GM19467 (cell line): ENCODE results near the gene ZNF224.

Source experiments
- ATAC-seq: cut with Tn5 transposase; IDR thresholded peaks from one replicate; pipeline ENCODE4 v1.9.1; 2021; ENCODE audit warnings: mild to moderate bottlenecking, moderate library complexity; ENCODE audit not compliant: unreplicated experiment

ZNF224 gene

GRCh38 chr19:44093931-44094765, at the start of gene ZNF224:
ZNF224 (plus strand) TSS chr19:44094361; CDS start chr19:44097874, 3,513 bp downstream.
- ATAC-seq: peak; percentile 75

GRCh38 chr19:44050740-44051649, 43.2 kb upstream of the ZNF224 start:
- ATAC-seq: peak; percentile 12

DNA sequence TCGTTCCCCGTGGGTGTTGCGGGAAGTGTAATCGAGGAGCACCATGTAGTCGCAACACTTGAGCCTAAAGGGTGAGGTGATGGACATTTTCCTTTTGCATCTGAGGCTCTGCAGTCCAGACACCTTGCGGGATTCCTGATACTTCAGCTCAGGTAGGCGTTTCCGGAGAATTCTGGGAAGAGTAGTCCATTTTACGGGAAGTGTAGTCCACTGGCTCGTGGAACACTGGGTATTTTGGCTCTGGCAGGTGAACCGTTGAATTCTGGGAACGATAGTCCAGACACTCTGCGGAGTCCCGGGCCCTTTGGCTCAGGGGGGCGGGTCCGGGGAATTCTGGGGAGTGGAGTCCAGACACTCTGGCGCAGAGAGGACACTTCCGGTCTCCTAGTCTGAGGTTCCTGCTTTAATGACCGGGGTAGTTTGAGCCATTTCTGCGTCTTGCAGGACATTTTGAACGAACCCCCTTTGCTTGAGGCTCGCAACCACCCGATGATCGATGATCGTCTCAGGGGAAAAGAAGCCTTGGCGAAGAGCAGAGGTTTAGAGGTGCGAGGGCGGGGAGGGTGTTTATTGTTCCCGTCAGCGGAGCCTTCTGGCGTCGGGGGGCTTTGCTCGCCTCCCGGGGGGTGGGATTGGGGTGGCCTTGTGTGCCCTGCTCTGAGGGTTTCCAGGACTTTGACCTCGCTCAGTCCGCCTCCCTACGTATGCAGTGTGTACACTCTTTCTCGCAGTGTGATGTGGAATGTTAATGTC, 42.3 kb upstream of the ZNF224 start, which contains the start of gene ZNF223:
Gene ZNF223, plus strand, starts transcription at position 387 of the 753 bp plus-strand sequence. CDS start 3,141 bp downstream, outside the sequence.
- peak; percentile 75 for ATAC-seq

- ATAC-seq: no peak
Measured at GRCh38 chr19:44055870-44056269, 38.3 kb upstream of the ZNF224 start.

DNA sequence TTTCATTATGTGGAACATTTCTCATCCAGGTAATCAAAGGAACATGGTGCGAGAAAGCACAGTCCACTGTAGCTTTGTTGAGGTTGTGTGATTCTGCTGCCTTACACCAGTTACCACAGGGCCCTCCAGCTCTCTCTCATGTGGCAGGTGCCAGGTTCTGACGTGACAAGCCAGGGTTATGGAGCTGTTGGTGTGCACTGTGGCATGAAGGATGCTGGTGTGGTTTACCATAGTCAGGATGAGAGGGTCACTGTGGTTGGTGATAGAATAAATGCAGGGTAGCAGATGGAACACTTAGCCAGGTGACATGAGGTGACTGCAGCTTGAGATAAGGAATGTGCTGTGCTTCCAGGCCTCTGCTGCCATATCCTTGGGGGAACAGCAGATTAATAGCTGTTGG, 34.9 kb upstream of the ZNF224 start:
- no peak for ATAC-seq

DNA sequence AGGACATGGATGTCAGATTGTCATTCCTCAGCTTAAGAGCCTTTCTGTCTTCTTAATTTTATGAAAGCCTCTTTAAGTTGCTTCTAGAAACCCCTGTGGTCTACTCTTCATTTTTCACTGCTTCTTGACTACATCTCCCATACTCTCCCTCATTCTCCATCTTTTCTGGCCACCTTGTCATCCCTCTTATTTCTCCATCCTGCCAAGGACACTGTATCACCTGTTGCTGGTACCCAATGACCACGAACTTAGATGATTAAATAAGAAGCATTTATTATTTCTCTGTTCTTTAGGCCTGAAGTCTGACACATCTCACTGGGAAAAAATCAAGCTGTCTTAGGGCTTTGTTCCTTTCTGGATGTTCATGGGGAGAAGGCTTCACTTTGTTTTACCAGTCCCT, 33.1 kb upstream of the ZNF224 start:
- no peak for ATAC-seq

- ATAC-seq: no peak
Measured at GRCh38 chr19:44066305-44066704, 27.9 kb upstream of the ZNF224 start.

- ATAC-seq: no peak
Measured at GRCh38 chr19:44069415-44069814, 24.7 kb upstream of the ZNF224 start.

- ATAC-seq: peak; percentile 94
Measured at GRCh38 chr19:44071824-44072542, 22.2 kb upstream of the ZNF224 start, which contains the start of gene ZNF284. ZNF284 (plus strand) TSS chr19:44072159; CDS start chr19:44076390, 4,231 bp downstream.

GRCh38 chr19:44072543-44073401, 21.4 kb upstream of the ZNF224 start:
- ATAC-seq: peak; percentile 16

DNA sequence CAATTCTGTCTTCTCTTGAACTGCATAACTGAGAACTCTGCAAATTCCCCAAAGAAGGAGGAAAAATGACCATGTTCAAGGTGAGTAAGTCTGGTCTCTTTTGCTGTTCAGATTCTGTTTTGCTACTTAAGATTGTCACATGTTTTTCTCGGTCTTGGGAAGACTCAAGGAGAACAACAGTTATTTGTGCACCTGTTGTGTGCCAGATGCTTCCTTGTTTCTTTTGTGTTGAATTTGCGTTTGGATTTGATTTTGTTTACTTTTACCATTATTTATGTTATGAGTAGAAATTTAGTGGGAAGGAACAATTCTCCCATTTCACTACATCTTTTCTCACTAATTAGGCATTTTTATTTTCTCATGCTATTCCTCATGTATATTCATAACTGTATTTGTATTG, 17.8 kb upstream of the ZNF224 start:
- no peak for ATAC-seq

- no peak for ATAC-seq
Measured at GRCh38 chr19:44092108-44092507, 2.1 kb upstream of the ZNF224 start.

- no peak for ATAC-seq
Measured at GRCh38 chr19:44107751-44108150, 13.6 kb downstream of the ZNF224 start.

GRCh38 chr19:44109458-44109857, 15.3 kb downstream of the ZNF224 start:
- no peak for ATAC-seq

DNA sequence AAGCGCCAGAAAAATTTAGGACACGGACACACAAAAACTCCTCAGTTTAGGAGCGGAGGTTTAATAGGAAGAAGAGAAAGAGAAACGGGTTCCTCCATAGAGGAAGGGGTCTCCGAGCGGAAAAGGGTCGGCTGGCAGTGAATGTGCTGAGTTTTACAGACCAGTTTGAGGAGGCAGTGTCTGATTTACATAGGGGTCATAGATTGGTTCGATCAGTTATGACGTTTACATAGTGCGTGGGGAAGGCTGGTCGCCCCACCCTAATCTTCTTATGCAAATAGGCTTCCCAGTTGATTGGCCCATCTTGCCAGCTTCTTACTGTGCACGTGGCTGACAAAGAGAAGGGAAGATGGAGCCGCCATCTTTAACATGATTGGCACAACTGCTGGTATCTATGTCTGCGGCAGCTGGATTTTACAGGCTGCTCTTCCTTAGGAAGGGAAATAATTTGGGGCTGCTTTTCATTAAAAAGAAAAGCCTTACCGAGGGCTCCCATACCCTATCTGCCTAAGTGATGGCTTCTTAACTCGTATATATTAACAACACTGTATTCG, 17.8 kb downstream of the ZNF224 start:
- ATAC-seq: no peak

- ATAC-seq: no peak
Measured at GRCh38 chr19:44112802-44113137, 18.6 kb downstream of the ZNF224 start.

GRCh38 chr19:44113138-44113783, 19.1 kb downstream of the ZNF224 start, which contains the start of gene ZNF225:
ZNF225 (plus strand) TSS chr19:44113399; CDS start chr19:44115828, 2,429 bp downstream.
- peak; percentile 88 for ATAC-seq

GRCh38 chr19:44113784-44114390, 19.7 kb downstream of the ZNF224 start:
- ATAC-seq: peak; percentile 15
